HG03378 (cell line): Measurements from ENCODE around the gene PBX4.

ENCODE experiments used
- ATAC-seq: cut with Tn5 transposase; IDR thresholded peaks from one replicate; pipeline ENCODE4 v1.9.1; 2021; ENCODE audit warnings: mild to moderate bottlenecking, moderate library complexity; ENCODE audit not compliant: unreplicated experiment

PBX4 gene

DNA sequence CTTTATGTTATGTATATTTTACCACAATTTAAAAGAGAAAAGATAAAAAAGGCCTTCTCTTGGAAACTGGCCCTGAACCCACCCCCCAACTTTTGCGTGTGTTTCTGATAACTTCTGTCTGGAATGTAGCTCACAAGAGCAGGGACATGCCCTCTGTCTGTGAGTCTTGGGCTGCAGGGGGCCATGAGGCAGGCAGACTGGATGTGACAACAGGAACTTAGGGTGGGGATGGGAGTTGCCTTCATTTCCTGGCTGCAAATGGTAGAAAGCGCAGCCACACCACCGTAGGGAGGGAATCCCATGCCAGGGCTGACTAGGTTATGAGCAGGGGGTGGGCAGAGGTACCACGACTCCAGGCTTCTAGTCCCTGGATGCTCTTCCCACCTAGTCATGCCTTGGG lies 58.6 kb downstream of the PBX4 start:
- no peak for ATAC-seq

DNA sequence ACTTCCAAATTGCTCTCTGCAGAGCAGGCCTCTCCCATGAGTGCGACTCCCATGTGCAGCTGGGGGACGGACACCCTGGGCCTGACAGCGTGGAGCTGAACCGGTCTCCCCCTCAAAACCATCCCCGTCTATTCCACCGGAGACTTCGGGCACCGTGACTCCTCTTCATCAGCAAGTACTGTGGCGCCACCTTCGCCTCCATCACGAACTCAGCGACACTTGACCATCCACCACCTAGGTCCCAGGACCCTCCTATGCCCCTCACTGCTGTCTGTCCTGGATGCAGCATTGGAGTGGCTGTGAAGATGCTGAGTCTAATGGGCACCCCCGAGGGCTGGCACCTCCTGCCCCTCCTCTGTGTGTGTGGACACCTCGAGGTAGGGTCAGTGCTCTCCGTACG lies 59.9 kb downstream of the PBX4 start:
- no peak for ATAC-seq

GRCh38 chr19:19558055-19558454 lies 60.4 kb downstream of the PBX4 start:
- no peak for ATAC-seq

GRCh38 chr19:19554074-19555023 lies 64.1 kb downstream of the PBX4 start:
- no peak for ATAC-seq

DNA sequence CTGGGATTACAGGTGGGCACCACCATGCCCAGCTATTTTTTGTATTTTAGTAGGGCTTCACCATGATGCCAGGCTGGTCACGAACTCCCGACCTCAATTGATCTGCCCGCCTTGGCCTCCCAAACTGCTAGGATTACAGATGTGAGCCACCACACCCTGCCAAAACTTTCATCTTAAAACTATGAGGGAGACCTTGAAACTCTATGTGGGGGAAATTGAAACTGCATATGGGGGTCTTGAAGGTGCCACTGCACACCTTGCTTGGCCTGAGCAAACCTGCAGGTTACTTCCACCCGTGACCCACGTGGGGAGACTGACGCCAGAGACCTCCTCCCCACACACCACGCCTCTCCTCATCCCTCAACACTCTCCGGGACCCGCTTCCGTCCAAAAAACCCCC lies 64.8 kb downstream of the PBX4 start:
- ATAC-seq, result no peak

- no peak for ATAC-seq
Measured at GRCh38 chr19:19552798-19553197, 65.7 kb downstream of the PBX4 start.

- no peak for ATAC-seq
Measured at GRCh38 chr19:19551853-19552192, 66.7 kb downstream of the PBX4 start.

- no peak for ATAC-seq
Measured at GRCh38 chr19:19550972-19551852, 67.3 kb downstream of the PBX4 start.

DNA sequence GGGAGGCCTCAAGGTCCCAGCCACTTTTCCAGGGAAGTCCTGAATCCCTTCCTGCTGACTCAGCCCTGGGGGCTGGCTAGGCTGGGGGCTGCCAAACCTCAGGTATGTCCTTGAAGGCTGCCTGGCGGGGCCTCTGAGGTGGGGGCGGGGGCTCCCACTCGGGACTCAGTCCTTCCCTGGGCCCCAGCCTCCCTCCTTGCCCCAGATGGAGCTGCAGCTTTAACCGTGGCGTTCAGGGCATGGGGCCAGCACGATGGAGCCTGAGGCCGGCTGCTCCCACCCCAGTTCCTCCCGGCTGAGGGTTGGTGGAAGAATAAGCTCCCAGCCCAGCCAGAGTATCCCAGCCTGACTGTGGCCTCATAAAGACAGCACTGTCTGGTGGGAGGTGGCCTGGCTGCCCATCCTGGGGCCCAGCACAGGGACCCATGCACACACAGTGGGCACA lies 68.0 kb downstream of the PBX4 start:
- no peak for ATAC-seq

- no peak for ATAC-seq
Measured at GRCh38 chr19:19549804-19550464, 68.6 kb downstream of the PBX4 start.

DNA sequence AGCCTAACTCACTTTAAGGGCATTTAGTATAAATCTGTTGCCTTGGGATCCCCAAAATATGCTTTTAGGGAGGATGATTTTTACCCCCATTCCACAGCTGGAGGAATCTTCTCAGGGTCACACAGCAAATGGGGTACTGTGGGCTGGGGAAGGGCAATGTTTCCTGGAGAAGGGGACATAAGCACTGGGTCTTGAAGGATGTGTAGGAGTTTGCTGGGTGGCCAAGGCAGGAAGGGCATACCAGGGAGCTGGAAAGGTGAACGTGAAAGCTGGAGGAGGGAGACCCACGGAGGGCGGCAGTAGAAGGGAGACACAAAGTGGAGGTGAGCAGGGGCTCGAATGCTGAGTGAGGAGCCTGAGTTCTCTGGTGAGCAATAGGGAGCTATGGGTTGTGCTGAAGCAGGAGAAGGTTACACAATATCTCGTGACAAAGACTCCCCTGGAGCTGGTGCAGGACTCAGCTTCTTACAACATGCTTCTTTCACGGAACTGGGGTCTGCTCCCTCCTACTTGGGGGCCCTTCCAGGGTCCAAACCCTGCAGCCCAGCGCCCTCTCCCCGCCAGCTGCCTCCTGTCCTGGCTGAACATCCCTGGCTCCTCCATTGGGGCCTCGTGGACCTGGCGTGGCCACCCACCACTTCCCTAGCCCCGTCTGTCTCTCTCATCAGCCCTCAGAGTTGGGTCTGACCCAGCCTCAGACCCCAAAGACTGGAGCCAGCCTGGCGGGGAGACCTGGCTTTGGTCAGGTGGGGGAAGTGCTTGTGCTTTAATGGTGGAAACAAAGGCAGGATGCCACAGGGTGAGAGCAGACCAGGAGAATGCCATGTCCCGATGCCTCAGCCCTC lies 69.3 kb downstream of the PBX4 start:
- no peak for ATAC-seq

- no peak for ATAC-seq
Measured at GRCh38 chr19:19547674-19548336, 70.7 kb downstream of the PBX4 start.

DNA sequence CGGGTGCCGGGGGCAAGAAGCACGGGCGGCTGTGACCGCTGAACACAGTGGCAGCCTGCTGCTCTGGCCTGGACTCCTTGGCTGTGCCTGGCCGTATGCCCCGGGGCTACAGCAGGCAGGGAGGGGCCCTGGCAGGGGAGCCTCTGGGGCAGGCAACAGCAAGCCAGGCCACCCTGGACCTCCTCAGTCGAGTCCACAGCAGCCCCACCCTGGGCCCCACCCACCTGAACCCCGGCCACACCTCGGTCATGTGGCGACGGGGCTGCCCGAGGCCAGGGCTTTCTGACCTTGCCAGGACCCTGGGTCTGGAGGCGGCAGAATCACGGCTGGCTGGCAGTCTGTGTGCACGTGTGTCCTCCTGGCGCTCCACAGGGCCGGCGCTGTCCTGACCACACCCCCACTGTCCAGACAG lies 71.7 kb downstream of the PBX4 start:
- ATAC-seq, result no peak

DNA sequence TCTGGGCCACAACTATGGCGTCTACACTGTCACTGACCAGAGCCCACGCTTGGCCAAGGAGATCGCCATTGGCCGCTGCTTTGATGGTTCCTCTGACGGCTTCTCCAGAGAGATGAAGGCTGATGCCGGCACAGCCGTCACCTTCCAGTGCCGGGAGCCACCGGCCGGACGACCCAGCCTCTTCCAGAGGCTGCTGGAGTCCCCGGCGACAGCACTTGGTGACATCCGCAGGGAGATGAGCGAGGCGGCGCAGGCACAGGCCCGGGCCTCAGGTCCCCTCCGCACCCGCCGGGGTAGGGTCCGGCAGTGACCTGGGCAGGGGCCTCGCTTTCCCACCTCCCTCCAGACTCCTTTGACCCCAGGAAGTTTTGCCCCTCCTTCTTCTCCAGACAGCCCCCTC lies 72.8 kb downstream of the PBX4 start:
- no peak for ATAC-seq

- no peak for ATAC-seq
Measured at GRCh38 chr19:19544954-19545591, 73.4 kb downstream of the PBX4 start.

- no peak for ATAC-seq
Measured at GRCh38 chr19:19544257-19544953, 74.1 kb downstream of the PBX4 start.

DNA sequence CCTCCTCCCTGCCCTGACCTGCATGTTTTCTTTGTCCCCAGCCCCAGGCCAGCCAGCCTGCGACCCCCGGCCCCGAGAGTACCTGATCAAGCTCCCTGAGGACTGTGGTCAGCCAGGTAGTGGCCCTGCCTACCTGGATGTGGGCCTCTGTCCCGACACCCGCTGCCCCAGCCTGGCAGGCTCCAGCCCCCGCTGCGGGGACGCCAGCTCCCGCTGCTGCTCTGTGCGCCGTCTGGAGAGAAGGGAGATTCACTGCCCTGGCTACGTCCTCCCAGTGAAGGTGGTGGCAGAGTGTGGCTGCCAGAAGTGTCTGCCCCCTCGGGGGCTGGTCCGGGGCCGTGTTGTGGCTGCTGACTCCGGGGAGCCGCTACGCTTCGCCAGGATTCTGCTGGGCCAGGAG lies 74.8 kb downstream of the PBX4 start:
- no peak for ATAC-seq

- ATAC-seq, result no peak
Measured at GRCh38 chr19:19543101-19543500, 75.4 kb downstream of the PBX4 start.

GRCh38 chr19:19542507-19542906 lies 76.0 kb downstream of the PBX4 start:
- no peak for ATAC-seq
